WERI-Rb-1 (cell line): ENCODE measurements around the gene PNPLA8.

Experiments
- DNase-seq: peaks from one replicate; pipeline ENCODE4 v3.0.0-alpha.2; 2020
- H3K27ac ChIP-seq: fragments of 250-450 bp; sonication (Bioruptor Pico); 2 replicates; pipeline ENCODE4 v1.5.1; 2020; ENCODE audit warnings: mild to moderate bottlenecking, moderate library complexity
- H3K27me3 ChIP-seq: fragments of 250-450 bp; sonication (Bioruptor Pico); 2 replicates; pipeline ENCODE4 v1.5.1; 2021; ENCODE audit warnings: mild to moderate bottlenecking, low read depth, moderate library complexity; ENCODE audit not compliant: insufficient read depth, severe bottlenecking
- H3K36me3 ChIP-seq: fragments of 250-450 bp; sonication (Bioruptor Pico); 2 replicates; pipeline ENCODE4 v1.5.1; 2020; ENCODE audit warnings: mild to moderate bottlenecking, moderate library complexity
- H3K4me3 ChIP-seq: 2 replicates; pipeline ENCODE4 v1.5.1; 2011; ENCODE audit warnings: low read depth, mild to moderate bottlenecking, control low read depth, low read length
- H3K9me3 ChIP-seq: fragments of 250-450 bp; sonication (Bioruptor Pico); 2 replicates; pipeline ENCODE4 v1.5.1; 2021; ENCODE audit warnings: mild to moderate bottlenecking, moderate library complexity; ENCODE audit not compliant: severe bottlenecking
- CTCF ChIP-seq: IDR thresholded peaks from 2 replicates; pipeline ENCODE4 v1.5.1; 2011; ENCODE audit warnings: low read depth, mild to moderate bottlenecking, control low read depth, inconsistent platforms, low read length

Gene PNPLA8

GRCh38 chr7:108488768-108489538, 37.0 kb downstream of the PNPLA8 start:
- Histone ChIP-seq H3K27me3 (no peaks in the 10 kb centered on the region), H3K4me3 (no peak overlapping the region), H3K36me3 (peaks cover 10% of the 10 kb centered on the region), H3K9me3 (no peaks in the 10 kb centered on the region), H3K27ac (no peak overlapping the region)
- DNase-seq, result no peak
- no peak for TF ChIP-seq CTCF

- Histone ChIP-seq H3K4me3 (no peak overlapping the region), H3K9me3 (no peaks in the 10 kb centered on the region), H3K36me3 (peaks cover 10% of the 10 kb centered on the region), H3K27me3 (no peaks in the 10 kb centered on the region), H3K27ac (no peak overlapping the region)
- no peak for TF ChIP-seq CTCF
- DNase-seq, result no peak
These were observed 38.3 kb downstream of the PNPLA8 start for GRCh38 chr7:108487646-108488045.

- Histone ChIP-seq H3K36me3 (peaks cover 10% of the 10 kb centered on the region), H3K27me3 (no peaks in the 10 kb centered on the region), H3K9me3 (no peaks in the 10 kb centered on the region), H3K27ac (no peak overlapping the region), H3K4me3 (no peak overlapping the region)
- no peak for DNase-seq
- no peak for TF ChIP-seq CTCF
These were observed 39.5 kb downstream of the PNPLA8 start for GRCh38 chr7:108486291-108486966.

GRCh38 chr7:108484137-108484536, 41.8 kb downstream of the PNPLA8 start:
- H3K27me3 ChIP-seq, result no peaks in the 10 kb centered on the region
- no peak for DNase-seq
- no peak for TF ChIP-seq CTCF
- no peaks in the 10 kb centered on the region for H3K9me3 ChIP-seq
- no peak overlapping the region for H3K4me3 ChIP-seq
- H3K27ac ChIP-seq, result no peak overlapping the region
- peaks cover 10% of the 10 kb centered on the region for H3K36me3 ChIP-seq

- DNase-seq, result no peak
- Histone ChIP-seq H3K4me3 (no peak overlapping the region), H3K27me3 (no peaks in the 10 kb centered on the region), H3K27ac (no peak overlapping the region), H3K36me3 (no peaks in the 10 kb centered on the region), H3K9me3 (no peaks in the 10 kb centered on the region)
- TF ChIP-seq CTCF, result no peak
These were observed 45.6 kb downstream of the PNPLA8 start for GRCh38 chr7:108480311-108480710.

- DNase-seq, result no peak
- Histone ChIP-seq H3K27ac (no peak overlapping the region), H3K4me3 (no peak overlapping the region), H3K27me3 (no peaks in the 10 kb centered on the region), H3K36me3 (no peaks in the 10 kb centered on the region), H3K9me3 (no peaks in the 10 kb centered on the region)
- no peak for TF ChIP-seq CTCF
These were observed 46.2 kb downstream of the PNPLA8 start for GRCh38 chr7:108479751-108480150.
